Peyer's patch (tissue), 4 donors: ENCODE measurements around the gene CYP4F11. TPM values are rescaled to one million over a fixed set of nuclear protein-coding genes. Genes with fewer than 3 reads are reported as not detected.
A peak's percentile ranks its signal among the peaks of the same experiment; 100 is the strongest.
"Not testable (repeated sequence)": the region's sequence is repeated elsewhere in the genome, so short reads cannot be mapped to it uniquely, and the experiment has no call there.

Experiments
- DNase-seq, 3 donors: peaks; one replicate each; pipeline ENCODE4 v3.0.0-alpha.2; 2017 to 2019
- H3K27ac ChIP-seq, 4 donors: fragments of 200-600 bp; sonication (generic); one replicate each; pipeline ENCODE4 v1.5.1; 2016 to 2019
- H3K27me3 ChIP-seq, 2 donors: fragments of 200-600 bp; sonication (generic); one replicate each; pipeline ENCODE4 v1.5.1; 2019
- H3K36me3 ChIP-seq, 3 donors: fragments of 200-600 bp; sonication (generic); one replicate each; pipeline ENCODE4 v1.5.1; 2016 to 2019
- H3K4me1 ChIP-seq, 4 donors: fragments of 200-600 bp; sonication (generic); one replicate each; pipeline ENCODE4 v1.5.1; 2016 to 2019
- H3K4me3 ChIP-seq, 4 donors: fragments of 200-600 bp; sonication (generic); 1 replicate in 3 of 4; 2 replicates in 1 of 4; pipeline ENCODE4 v1.5.1; 2016 to 2019; ENCODE audit warnings: mild to moderate bottlenecking in 1 of 4
- H3K9me3 ChIP-seq, 4 donors: fragments of 200-600 bp; sonication (generic); one replicate each; pipeline ENCODE4 v1.5.1; 2016 to 2019; ENCODE audit warnings: mild to moderate bottlenecking in 1 of 4
- POLR2A ChIP-seq, 2 donors: fragments of 450-650 bp; IDR thresholded peaks; one replicate each; pipeline ENCODE4 v1.5.1; 2017; ENCODE audit warnings: antibody characterized with exemption in 2 of 2, mild to moderate bottlenecking in 2 of 2, moderate library complexity in 2 of 2
- total RNA-seq, 4 donors: library from RNA; depleted of rRNA; stranded (reverse); fragments of >200 nt; gene quantifications; one replicate each; pipeline ENCODE4 v1.1.0, GENCODE V29; 2016
- TF ChIP-seq, protein P1 (sequence below), 6 experiments: fragments of 450-650 bp in 4 of 6; fragments of 200-600 bp in 2 of 6; sonication (generic) in 1 of 6; IDR thresholded peaks; one replicate each; pipeline ENCODE4 v1.5.1; 2017 to 2019; ENCODE audit warnings: antibody characterized with exemption in 6 of 6, mild to moderate bottlenecking in 3 of 6, moderate library complexity in 1 of 6

The CYP4F11 gene
- total RNA-seq, 4 donors from 2014 or later, result 42.0 to 65.3 (median 49.5) TPM; not detected in 1

DNA sequence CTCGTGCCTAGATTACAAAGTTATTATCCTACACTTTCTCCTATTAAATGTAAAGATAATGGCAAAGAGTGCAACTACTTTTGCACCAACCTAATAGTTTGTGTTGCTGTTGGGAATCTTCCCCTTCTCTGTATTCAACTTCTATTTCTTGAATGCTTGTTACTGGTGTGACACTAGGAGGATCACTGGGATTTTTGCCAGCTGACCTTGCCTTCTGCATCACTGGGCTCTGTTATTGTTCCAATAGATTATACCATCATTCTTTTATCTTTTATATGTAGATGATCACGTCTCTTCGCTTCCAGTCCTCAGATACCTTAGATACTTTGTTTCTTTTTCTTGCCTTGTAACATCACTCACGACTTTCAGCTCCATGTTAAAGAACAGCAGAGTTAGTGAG is 11.0 kb upstream of the CYP4F11 start:
- TF ChIP-seq, protein P1, sequence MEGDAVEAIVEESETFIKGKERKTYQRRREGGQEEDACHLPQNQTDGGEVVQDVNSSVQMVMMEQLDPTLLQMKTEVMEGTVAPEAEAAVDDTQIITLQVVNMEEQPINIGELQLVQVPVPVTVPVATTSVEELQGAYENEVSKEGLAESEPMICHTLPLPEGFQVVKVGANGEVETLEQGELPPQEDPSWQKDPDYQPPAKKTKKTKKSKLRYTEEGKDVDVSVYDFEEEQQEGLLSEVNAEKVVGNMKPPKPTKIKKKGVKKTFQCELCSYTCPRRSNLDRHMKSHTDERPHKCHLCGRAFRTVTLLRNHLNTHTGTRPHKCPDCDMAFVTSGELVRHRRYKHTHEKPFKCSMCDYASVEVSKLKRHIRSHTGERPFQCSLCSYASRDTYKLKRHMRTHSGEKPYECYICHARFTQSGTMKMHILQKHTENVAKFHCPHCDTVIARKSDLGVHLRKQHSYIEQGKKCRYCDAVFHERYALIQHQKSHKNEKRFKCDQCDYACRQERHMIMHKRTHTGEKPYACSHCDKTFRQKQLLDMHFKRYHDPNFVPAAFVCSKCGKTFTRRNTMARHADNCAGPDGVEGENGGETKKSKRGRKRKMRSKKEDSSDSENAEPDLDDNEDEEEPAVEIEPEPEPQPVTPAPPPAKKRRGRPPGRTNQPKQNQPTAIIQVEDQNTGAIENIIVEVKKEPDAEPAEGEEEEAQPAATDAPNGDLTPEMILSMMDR (IDR thresholded peaks at IDR 0.05), result no peak
- no peak for TF ChIP-seq POLR2A (IDR thresholded peaks at IDR 0.05)
- Histone ChIP-seq H3K36me3 (no peaks in the 10 kb centered on the region), H3K4me1 (no peaks in the 10 kb centered on the region), H3K27ac (no peak overlapping the region), H3K27me3 (no peaks in the 10 kb centered on the region), H3K4me3 (no peak overlapping the region), H3K9me3 (peaks cover 0 to 10% (median 2%) of the 10 kb centered on the region in 4 donors)
- no peak for DNase-seq

DNA sequence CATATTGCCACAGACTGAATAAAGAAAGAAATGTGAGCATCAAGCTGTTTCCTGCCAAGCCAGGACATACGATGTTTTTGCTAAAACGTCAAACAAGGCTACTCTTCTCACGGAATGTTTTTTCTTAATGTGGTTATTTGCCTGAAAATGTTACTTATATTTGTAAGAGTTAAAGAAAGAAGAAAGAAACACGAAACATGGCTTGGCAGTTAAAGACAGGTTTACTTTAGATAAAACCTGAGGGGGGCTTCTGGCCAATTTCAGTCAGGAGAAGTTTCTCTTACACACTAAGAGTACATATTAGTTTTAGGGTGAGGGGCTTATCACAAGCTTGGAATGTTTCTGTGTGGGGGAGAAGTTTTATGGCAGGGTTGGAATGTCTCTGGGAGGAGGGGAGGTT is 10.1 kb upstream of the CYP4F11 start:
- TF ChIP-seq, protein P1 (IDR thresholded peaks at IDR 0.05), result no peak
- no peak for TF ChIP-seq POLR2A (IDR thresholded peaks at IDR 0.05)
- no peaks in the 10 kb centered on the region for H3K36me3 ChIP-seq
- H3K4me3 ChIP-seq, result no peak overlapping the region
- no peak for DNase-seq
- H3K27ac ChIP-seq, result no peak overlapping the region
- peaks cover 0 to 10% (median 2%) of the 10 kb centered on the region in 4 donors for H3K9me3 ChIP-seq
- no peaks in the 10 kb centered on the region for H3K4me1 ChIP-seq
- H3K27me3 ChIP-seq, result no peaks in the 10 kb centered on the region

DNA sequence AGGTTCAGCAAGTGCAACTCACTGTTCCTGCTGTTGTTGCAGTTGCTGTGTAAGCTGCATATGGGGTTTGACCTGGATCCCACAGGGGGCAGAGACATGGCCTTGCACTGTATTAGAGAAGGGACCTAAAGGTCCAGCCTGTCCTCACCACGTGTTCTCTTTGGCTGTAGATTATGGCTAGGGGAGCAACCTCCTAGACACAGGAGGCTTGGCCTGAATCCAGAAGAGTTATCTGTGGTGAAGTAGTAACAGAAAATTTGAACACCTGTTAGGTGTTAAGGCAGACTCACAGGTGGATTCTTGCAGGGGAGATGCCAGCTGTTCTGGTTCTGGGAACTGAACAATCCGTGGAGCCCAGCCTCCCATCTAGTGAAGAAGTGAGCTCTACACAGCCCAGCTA is 3.4 kb upstream of the CYP4F11 start:
- no peak overlapping the region for H3K27ac ChIP-seq
- H3K4me3 ChIP-seq, result no peak overlapping the region
- no peaks in the 10 kb centered on the region for H3K9me3 ChIP-seq
- DNase-seq, result no peak
- H3K27me3 ChIP-seq, result no peaks in the 10 kb centered on the region
- TF ChIP-seq, protein P1 (IDR thresholded peaks at IDR 0.05), result no peak
- TF ChIP-seq POLR2A (IDR thresholded peaks at IDR 0.05), result no peak
- peaks cover 0 to 16% (median 0%) of the 10 kb centered on the region in 4 donors for H3K4me1 ChIP-seq
- H3K36me3 ChIP-seq, result no peaks in the 10 kb centered on the region

DNA sequence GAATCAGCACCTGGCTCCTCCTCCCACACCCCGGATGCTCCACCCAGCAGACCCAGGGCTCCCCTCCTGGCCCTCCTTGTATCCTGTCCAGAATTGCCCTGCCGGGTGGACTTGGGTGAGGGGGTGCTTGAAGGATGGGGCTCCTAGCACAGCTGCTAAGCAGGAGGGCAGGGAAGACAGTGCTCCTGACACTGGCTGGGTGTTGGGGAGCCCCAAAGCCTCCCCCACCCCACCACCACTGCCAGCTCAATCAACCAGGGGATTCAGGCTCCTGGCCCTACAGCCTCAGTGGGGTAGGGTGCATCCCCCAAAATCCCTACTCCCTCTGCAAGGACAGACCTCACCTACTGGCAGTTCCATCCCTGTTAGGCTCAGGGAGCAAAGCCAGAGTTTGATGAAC is 2.6 kb upstream of the CYP4F11 start:
- DNase-seq, result no peak
- H3K4me1 ChIP-seq, result peaks cover 0 to 16% (median 0%) of the 10 kb centered on the region in 4 donors
- H3K27me3 ChIP-seq, result no peaks in the 10 kb centered on the region
- no peak overlapping the region for H3K4me3 ChIP-seq
- no peaks in the 10 kb centered on the region for H3K36me3 ChIP-seq
- no peak overlapping the region for H3K27ac ChIP-seq
- TF ChIP-seq, protein P1 (IDR thresholded peaks at IDR 0.05), result no peak
- TF ChIP-seq POLR2A (IDR thresholded peaks at IDR 0.05), result no peak
- no peaks in the 10 kb centered on the region for H3K9me3 ChIP-seq

DNA sequence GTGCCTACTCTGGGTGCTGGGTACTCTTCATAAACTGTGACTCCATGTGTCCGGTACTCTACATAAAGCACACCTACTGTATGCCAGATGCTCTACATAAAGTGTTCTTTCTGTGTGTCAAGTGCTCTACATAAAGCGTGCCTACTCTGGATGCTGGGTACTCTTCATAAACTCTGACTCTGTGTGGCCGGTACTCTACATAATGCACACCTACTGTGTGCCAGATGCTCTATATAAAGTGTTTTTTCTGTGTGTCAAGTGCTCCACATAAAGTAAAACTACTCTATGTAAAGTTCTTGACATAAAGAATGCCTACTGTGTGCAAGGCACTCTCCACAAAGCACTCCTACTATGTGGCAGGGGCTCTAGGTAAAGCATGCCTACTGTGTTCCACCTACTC is 1.8 kb upstream of the CYP4F11 start:
- Histone ChIP-seq H3K9me3 (no peaks in the 10 kb centered on the region), H3K27me3 (no peaks in the 10 kb centered on the region), H3K4me1 (peaks cover 0 to 16% (median 0%) of the 10 kb centered on the region in 4 donors), H3K36me3 (no peaks in the 10 kb centered on the region), H3K4me3 (no peak overlapping the region), H3K27ac (peak overlapping the region in 1 of 4 donors; percentile 87)
- no peak for DNase-seq
- TF ChIP-seq POLR2A (IDR thresholded peaks at IDR 0.05), result no peak
- TF ChIP-seq, protein P1 (IDR thresholded peaks at IDR 0.05), result no peak

DNA sequence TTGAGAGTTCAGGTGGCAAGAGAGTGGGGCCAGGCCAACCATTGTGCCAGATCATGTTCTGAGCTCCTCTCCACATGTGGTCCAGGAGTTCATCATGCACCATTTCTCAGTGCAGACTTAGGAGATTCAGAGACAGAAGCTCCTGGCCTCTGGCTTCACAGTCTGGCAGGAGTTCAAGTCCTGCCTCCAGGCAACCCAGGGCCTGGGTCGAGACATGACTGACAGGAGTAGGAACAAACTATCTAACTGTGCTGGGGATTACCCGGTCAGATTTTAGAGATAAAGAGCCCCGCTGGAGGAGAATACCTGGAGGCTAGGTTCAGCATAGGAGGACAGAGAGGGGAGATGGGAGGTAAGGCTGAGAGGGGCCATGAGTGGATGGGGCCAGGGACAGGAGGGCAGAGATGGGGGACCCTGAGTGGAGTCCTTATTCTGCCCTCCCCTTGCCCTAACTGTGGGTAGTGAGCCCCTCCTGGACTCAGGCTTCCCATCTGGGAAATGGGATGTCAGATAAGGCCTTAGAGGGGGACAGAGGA is 906 bp upstream of the CYP4F11 start:
- H3K27ac ChIP-seq, result peak overlapping the region in 2 of 4 donors; percentile 87 to 88
- no peaks in the 10 kb centered on the region for H3K9me3 ChIP-seq
- TF ChIP-seq POLR2A (IDR thresholded peaks at IDR 0.05), result no peak
- DNase-seq, result no peak
- no peak overlapping the region for H3K4me3 ChIP-seq
- peaks cover 0 to 16% (median 0%) of the 10 kb centered on the region in 4 donors for H3K4me1 ChIP-seq
- no peaks in the 10 kb centered on the region for H3K27me3 ChIP-seq
- H3K36me3 ChIP-seq, result no peaks in the 10 kb centered on the region

DNA sequence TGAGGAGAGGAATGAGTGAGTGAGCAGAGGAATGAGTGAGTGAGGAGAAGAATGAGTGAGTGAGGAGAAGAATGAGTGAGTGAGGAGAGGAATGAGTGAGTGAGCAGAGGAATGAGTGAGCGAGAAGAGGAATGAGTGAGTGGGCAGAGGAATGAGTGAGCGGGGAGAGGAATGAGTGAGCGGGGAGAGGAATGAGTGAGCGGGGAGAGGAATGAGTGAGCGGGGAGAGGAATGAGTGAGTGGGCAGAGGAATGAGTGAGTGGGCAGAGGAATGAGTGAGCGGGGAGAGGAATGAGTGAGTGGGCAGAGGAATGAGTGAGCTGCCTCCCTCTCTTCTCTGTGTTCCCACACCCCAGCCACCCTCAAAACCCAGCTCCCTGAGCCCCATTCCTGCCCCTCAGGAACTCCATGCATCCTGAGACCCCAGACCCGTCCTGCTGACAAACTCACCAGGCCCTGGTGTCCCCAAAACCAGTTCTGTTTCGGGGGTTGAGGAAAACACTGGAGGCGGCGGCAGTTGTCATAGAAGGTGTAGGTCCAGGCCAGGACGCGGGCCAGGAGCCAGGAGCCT is 483 bp downstream of the CYP4F11 start:
- not testable (repeated sequence) for H3K9me3 ChIP-seq, H3K27me3 ChIP-seq, DNase-seq, H3K36me3 ChIP-seq
- Histone ChIP-seq H3K4me3 (peak overlapping the region in 2 of 4 donors; percentile 41 to 47), H3K27ac (peak overlapping the region in 2 of 4 donors; percentile 87 to 88), H3K4me1 (peaks cover 0 to 16% (median 0%) of the 10 kb centered on the region in 4 donors)
